GM15510 (cell line): ENCODE measurements around the gene TAOK3.

Source experiments
- POLR2A ChIP-seq: IDR thresholded peaks from 3 replicates; pipeline ENCODE4 v1.6.1; 2011; ENCODE audit warnings: borderline replicate concordance; ENCODE audit not compliant: insufficient read length; ENCODE audit errors: extremely low read depth

The TAOK3 gene

DNA sequence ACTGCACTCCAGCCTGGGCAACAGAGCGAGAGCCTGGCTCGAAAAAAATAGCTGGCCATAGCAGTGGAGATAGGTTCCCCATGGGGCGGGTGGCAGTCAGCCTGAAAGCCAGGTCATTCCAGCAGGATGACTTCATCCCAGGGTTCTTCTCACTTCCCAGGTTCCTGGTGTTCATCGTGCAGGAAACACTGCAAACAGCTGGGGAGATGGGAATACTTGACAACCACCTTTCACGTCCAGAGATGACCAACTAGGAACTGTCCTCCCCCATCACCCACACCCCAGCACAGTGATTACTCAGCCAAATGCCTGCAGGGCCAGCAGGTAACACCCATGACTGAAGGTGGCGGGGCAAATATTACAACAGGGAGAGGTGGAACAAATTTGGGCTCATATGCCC, 270.6 kb downstream of the TAOK3 start:
- no peak for TF ChIP-seq POLR2A

DNA sequence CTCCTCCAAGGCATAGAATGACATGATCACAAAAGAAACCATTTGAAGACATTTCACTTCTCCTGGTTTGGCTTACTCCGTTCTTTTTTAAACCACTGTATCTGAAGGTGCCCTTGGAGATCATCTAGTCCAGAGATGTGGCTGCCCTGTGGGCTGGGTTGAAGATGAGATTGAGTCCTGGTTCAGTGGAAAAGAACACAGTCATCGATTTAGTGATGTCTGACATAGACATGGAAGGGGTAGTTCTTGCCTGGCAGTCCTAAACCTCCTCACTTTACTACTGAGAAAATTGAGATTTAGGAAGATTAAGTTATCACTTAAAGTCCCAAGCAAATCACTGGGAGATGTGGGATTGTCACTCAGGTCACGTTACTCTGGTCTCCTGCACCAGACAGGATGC, 271.7 kb downstream of the TAOK3 start:
- TF ChIP-seq POLR2A: no peak
